ENCODE data around the gene SUPT3H.
A peak's percentile ranks its signal among the peaks of the same experiment; 100 is the strongest.

The SUPT3H gene

GRCh38 chr6:45170309-45170708 lies 207.4 kb downstream of the SUPT3H start:
- H3K4me3 ChIP-seq (ENCODE audit: low read depth, low read length), result no peak overlapping the region
- DNase-seq (ENCODE audit: low read depth), result no peak
- TF ChIP-seq, protein P1, sequence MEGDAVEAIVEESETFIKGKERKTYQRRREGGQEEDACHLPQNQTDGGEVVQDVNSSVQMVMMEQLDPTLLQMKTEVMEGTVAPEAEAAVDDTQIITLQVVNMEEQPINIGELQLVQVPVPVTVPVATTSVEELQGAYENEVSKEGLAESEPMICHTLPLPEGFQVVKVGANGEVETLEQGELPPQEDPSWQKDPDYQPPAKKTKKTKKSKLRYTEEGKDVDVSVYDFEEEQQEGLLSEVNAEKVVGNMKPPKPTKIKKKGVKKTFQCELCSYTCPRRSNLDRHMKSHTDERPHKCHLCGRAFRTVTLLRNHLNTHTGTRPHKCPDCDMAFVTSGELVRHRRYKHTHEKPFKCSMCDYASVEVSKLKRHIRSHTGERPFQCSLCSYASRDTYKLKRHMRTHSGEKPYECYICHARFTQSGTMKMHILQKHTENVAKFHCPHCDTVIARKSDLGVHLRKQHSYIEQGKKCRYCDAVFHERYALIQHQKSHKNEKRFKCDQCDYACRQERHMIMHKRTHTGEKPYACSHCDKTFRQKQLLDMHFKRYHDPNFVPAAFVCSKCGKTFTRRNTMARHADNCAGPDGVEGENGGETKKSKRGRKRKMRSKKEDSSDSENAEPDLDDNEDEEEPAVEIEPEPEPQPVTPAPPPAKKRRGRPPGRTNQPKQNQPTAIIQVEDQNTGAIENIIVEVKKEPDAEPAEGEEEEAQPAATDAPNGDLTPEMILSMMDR (conservative IDR thresholded peaks at IDR 0.05; ENCODE audit: low read depth, low read length), result no peak

GRCh38 chr6:45169815-45170214 lies 207.9 kb downstream of the SUPT3H start:
- no peak overlapping the region for H3K4me3 ChIP-seq (ENCODE audit: low read depth, low read length)
- TF ChIP-seq, protein P1 (conservative IDR thresholded peaks at IDR 0.05; ENCODE audit: low read depth, low read length), result no peak
- DNase-seq (ENCODE audit: low read depth), result no peak

DNA sequence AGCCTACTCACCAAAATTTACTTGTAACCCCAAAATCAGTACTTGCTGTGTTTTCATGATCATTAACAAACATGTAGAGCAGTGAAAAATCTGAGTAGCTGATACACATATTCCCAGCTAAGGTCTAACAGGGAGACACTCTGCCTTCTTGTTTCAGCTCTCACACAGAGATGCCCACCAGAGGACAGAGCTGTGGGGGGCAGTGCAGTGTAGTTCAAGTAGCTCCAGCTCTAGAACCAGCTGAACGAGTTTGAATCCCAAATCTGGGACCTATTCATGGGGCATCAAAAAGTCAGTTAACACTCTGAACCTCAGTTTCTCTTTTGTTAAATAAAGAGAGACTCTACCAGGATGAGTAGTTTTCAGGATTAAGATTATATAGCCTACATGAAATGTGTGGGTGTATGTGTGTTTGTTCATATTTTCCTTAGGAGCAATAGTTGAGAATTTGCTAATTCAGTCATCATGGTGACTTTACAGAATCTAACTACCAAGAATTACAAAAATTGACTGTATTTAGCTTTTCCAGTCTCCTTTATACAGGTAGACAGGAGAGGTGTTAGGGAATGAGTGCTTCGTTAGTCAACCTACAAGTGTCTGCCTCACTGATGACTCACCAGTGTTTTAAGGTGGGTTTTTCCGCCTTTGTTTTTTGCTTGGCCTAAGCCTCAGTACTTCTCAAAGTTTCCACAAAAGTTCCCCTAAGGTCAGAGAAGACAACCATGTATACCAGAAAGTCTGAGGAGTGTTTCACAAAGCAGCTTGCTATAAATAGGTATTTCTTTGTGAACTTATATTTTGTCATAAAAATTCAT lies 213.6 kb downstream of the SUPT3H start:
- H3K4me3 ChIP-seq (ENCODE audit: low read depth, low read length), result no peak overlapping the region
- TF ChIP-seq, protein P1 (conservative IDR thresholded peaks at IDR 0.05; ENCODE audit: low read depth, low read length), result no peak
- peak; percentile 44 for DNase-seq (ENCODE audit: low read depth)

GRCh38 chr6:45160305-45160704 lies 217.4 kb downstream of the SUPT3H start:
- no peak for DNase-seq (ENCODE audit: low read depth)
- no peak overlapping the region for H3K4me3 ChIP-seq (ENCODE audit: low read depth, low read length)
- TF ChIP-seq, protein P1 (conservative IDR thresholded peaks at IDR 0.05; ENCODE audit: low read depth, low read length), result no peak

GRCh38 chr6:45156075-45156474 lies 221.7 kb downstream of the SUPT3H start:
- TF ChIP-seq, protein P1 (conservative IDR thresholded peaks at IDR 0.05; ENCODE audit: low read depth, low read length), result no peak
- H3K4me3 ChIP-seq (ENCODE audit: low read depth, low read length), result no peak overlapping the region
- DNase-seq (ENCODE audit: low read depth), result no peak

- no peak for DNase-seq (ENCODE audit: low read depth)
- TF ChIP-seq, protein P1 (conservative IDR thresholded peaks at IDR 0.05; ENCODE audit: low read depth, low read length), result no peak
- no peak overlapping the region for H3K4me3 ChIP-seq (ENCODE audit: low read depth, low read length)
Observed at GRCh38 chr6:45155341-45155894, 222.3 kb downstream of the SUPT3H start.

GRCh38 chr6:45154679-45155078 lies 223.1 kb downstream of the SUPT3H start:
- no peak for DNase-seq (ENCODE audit: low read depth)
- H3K4me3 ChIP-seq (ENCODE audit: low read depth, low read length), result no peak overlapping the region
- TF ChIP-seq, protein P1 (conservative IDR thresholded peaks at IDR 0.05; ENCODE audit: low read depth, low read length), result no peak
